ENCODE measurements around the gene DCAF10. TPM values are rescaled to one million over a fixed set of nuclear protein-coding genes. Genes with fewer than 3 reads are reported as not detected.

Gene DCAF10
- total and polyA plus RNA-seq, 2 experiments from 2014 or later = 15.8 to 20.9 TPM

- Histone ChIP-seq H3K4me1 (ENCODE audit: insufficient read depth) (no peaks in the 10 kb centered on the region), H3K9ac (no peak overlapping the region), H3K36me3 (ENCODE audit: low read depth) (peaks cover 29% of the 10 kb centered on the region; the same call in 1 of the 2 replicates), H3F3A (ENCODE audit: insufficient read depth) (no peaks in the 10 kb centered on the region), H3K4me2 (ENCODE audit: unreplicated experiment) (no peak overlapping the region), H3K4me3 (no peak overlapping the region), H3K79me2 (ENCODE audit: insufficient read depth) (peaks cover 76% of the 10 kb centered on the region), H4K20me1 (ENCODE audit: insufficient read depth) (no peaks in the 10 kb centered on the region), H3K9me2 (ENCODE audit: insufficient read depth) (no peaks in the 10 kb centered on the region), H3K9me3 (ENCODE audit: low read depth) (no peaks in the 10 kb centered on the region), H3K27ac (no peak overlapping the region), H3K27me3 (replicated peaks; ENCODE audit: insufficient read depth) (no peaks in the 10 kb centered on the region), H2AFZ (no peak overlapping the region)
- 99 to 100% methylated on average over 4 of the region's 4 CpGs for WGBS, 2 experiments (ENCODE audit: low coverage in 1 of 2, low lambda C conversion rate in 2 of 2, missing lambda C conversion rate in 2 of 2)
- DNase-seq = no peak
- TF ChIP-seq EZH2phosphoT487 (IDR thresholded peaks at IDR 0.05; ENCODE audit: insufficient read depth, low read depth) = no peak
- no peak for TF ChIP-seq EZH2 (IDR thresholded peaks at IDR 0.05; ENCODE audit: insufficient read depth, poor library complexity, severe bottlenecking)
- in situ Hi-C loops (cut with MboI) = no loop called here
Observed at GRCh38 chr9:37827483-37828165, 27.0 kb downstream of the DCAF10 start.

GRCh38 chr9:37835821-37836220 lies 35.2 kb downstream of the DCAF10 start:
- H3K4me1 ChIP-seq (ENCODE audit: insufficient read depth) = peaks cover 19% of the 10 kb centered on the region
- no peak overlapping the region for H3K4me3 ChIP-seq
- H3K4me2 ChIP-seq (ENCODE audit: unreplicated experiment) = no peak overlapping the region
- no peak for TF ChIP-seq EZH2phosphoT487 (IDR thresholded peaks at IDR 0.05; ENCODE audit: insufficient read depth, low read depth)
- TF ChIP-seq EZH2 (IDR thresholded peaks at IDR 0.05; ENCODE audit: insufficient read depth, poor library complexity, severe bottlenecking) = no peak
- H3F3A ChIP-seq (ENCODE audit: insufficient read depth) = peaks cover 24% of the 10 kb centered on the region
- H3K9me2 ChIP-seq (ENCODE audit: insufficient read depth) = no peaks in the 10 kb centered on the region
- H3K27ac ChIP-seq = no peak overlapping the region
- DNase-seq = no peak
- H3K36me3 ChIP-seq (ENCODE audit: low read depth) = 0 out of 2 replicates have a peak, but pooled peaks cover 4% of the 10 kb centered on the region
- H4K20me1 ChIP-seq (ENCODE audit: insufficient read depth) = no peaks in the 10 kb centered on the region
- H3K9me3 ChIP-seq (ENCODE audit: low read depth) = no peaks in the 10 kb centered on the region
- H3K79me2 ChIP-seq (ENCODE audit: insufficient read depth) = peaks cover 58% of the 10 kb centered on the region
- 85 to 88% methylated on average over 13 of the region's 13 CpGs for WGBS, 2 experiments (ENCODE audit: low coverage in 1 of 2, low lambda C conversion rate in 2 of 2, missing lambda C conversion rate in 2 of 2)
- H2AFZ ChIP-seq = no peak overlapping the region
- no peaks in the 10 kb centered on the region for H3K27me3 ChIP-seq (replicated peaks; ENCODE audit: insufficient read depth)
- H3K9ac ChIP-seq = no peak overlapping the region
- in situ Hi-C loops (cut with MboI) = no loop called here

GRCh38 chr9:37836386-37836785 lies 35.8 kb downstream of the DCAF10 start:
- H3K9me2 ChIP-seq (ENCODE audit: insufficient read depth) = no peaks in the 10 kb centered on the region
- peaks cover 24% of the 10 kb centered on the region for H3F3A ChIP-seq (ENCODE audit: insufficient read depth)
- no peaks in the 10 kb centered on the region for H4K20me1 ChIP-seq (ENCODE audit: insufficient read depth)
- TF ChIP-seq EZH2 (IDR thresholded peaks at IDR 0.05; ENCODE audit: insufficient read depth, poor library complexity, severe bottlenecking) (no peak), EZH2phosphoT487 (IDR thresholded peaks at IDR 0.05; ENCODE audit: insufficient read depth, low read depth) (no peak)
- H3K79me2 ChIP-seq (ENCODE audit: insufficient read depth) = peaks cover 58% of the 10 kb centered on the region
- no peak overlapping the region for H3K27ac ChIP-seq
- H2AFZ ChIP-seq = no peak overlapping the region
- DNase-seq = no peak
- 98% methylated on average over 2 of the region's 2 CpGs for WGBS, 2 experiments (ENCODE audit: low coverage in 1 of 2, low lambda C conversion rate in 2 of 2, missing lambda C conversion rate in 2 of 2)
- no peak overlapping the region for H3K9ac ChIP-seq
- 0 out of 2 replicates have a peak, but pooled peaks cover 4% of the 10 kb centered on the region for H3K36me3 ChIP-seq (ENCODE audit: low read depth)
- no peaks in the 10 kb centered on the region for H3K27me3 ChIP-seq (replicated peaks; ENCODE audit: insufficient read depth)
- H3K4me3 ChIP-seq = no peak overlapping the region
- H3K9me3 ChIP-seq (ENCODE audit: low read depth) = no peaks in the 10 kb centered on the region
- H3K4me2 ChIP-seq (ENCODE audit: unreplicated experiment) = no peak overlapping the region
- H3K4me1 ChIP-seq (ENCODE audit: insufficient read depth) = peaks cover 25% of the 10 kb centered on the region
- in situ Hi-C loops (cut with MboI) = no loop called here

- peak overlapping the region; percentile 69 for H3K27ac ChIP-seq
- DNase-seq = peak; percentile 56
- peaks cover 24% of the 10 kb centered on the region for H3F3A ChIP-seq (ENCODE audit: insufficient read depth)
- peaks cover 15% of the 10 kb centered on the region; the same call in 1 of the 2 replicates for H3K36me3 ChIP-seq (ENCODE audit: low read depth)
- no peaks in the 10 kb centered on the region for H3K27me3 ChIP-seq (replicated peaks; ENCODE audit: insufficient read depth)
- WGBS, 2 experiments (ENCODE audit: low coverage in 1 of 2, low lambda C conversion rate in 2 of 2, missing lambda C conversion rate in 2 of 2) = 78 to 81% methylated on average over 3 of the region's 3 CpGs
- no peaks in the 10 kb centered on the region for H3K9me2 ChIP-seq (ENCODE audit: insufficient read depth)
- H3K9ac ChIP-seq = peak overlapping the region; percentile 18; the same call in 1 of the 2 replicates
- H3K79me2 ChIP-seq (ENCODE audit: insufficient read depth) = peaks cover 71% of the 10 kb centered on the region
- no peak overlapping the region for H2AFZ ChIP-seq
- H3K4me3 ChIP-seq = no peak overlapping the region
- H3K4me2 ChIP-seq (ENCODE audit: unreplicated experiment) = peak overlapping the region; percentile 49
- H3K4me1 ChIP-seq (ENCODE audit: insufficient read depth) = peaks cover 29% of the 10 kb centered on the region
- H4K20me1 ChIP-seq (ENCODE audit: insufficient read depth) = no peaks in the 10 kb centered on the region
- TF ChIP-seq EZH2phosphoT487 (IDR thresholded peaks at IDR 0.05; ENCODE audit: insufficient read depth, low read depth) = no peak
- TF ChIP-seq EZH2 (IDR thresholded peaks at IDR 0.05; ENCODE audit: insufficient read depth, poor library complexity, severe bottlenecking) = no peak
- H3K9me3 ChIP-seq (ENCODE audit: low read depth) = no peaks in the 10 kb centered on the region
- in situ Hi-C loops (cut with MboI) = no loop called here
Observed at GRCh38 chr9:37839496-37840461, 39.2 kb downstream of the DCAF10 start.
